ENCODE measurements around the gene PRDX5. TPM values are rescaled to one million over a fixed set of nuclear protein-coding genes. Genes with fewer than 3 reads are reported as not detected.

Gene PRDX5
- total RNA-seq, 2 experiments from 2014 or later, result 103 to 105 TPM

DNA sequence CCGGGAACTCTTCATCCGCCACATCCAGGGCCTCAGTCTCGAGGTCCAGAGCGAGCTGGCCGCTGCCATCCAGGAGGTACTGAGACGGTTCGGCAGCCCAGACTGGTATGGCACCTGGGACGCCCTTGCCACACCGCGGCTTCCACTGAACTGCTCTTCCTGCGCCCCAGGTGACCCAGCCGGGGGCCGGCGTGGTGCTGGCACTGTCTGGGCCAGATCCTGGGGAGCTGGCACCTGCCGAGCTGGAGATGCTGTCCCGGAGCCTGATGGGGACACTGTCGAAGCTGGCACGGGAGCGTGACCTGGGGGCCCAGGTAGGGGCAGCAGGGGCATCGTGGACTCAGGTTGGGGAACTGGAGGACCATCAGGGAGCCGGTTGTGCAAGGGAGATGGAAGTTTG is 23.5 kb downstream of the PRDX5 start:
- CTCF ChIA-PET, result interaction anchor here (0.7 to 8.1 kb wide), 6 partner anchors 9 to 311 kb away, joined by 3 to 75 read pairs (median 8); partner anchors contain the start of genes PRDX5, RPS6KA4 and TRMT112
- H3K4me1 Mint-ChIP-seq (ENCODE audit: low read depth), result peaks cover 36% of the 10 kb centered on the region
- H3K4me3 Mint-ChIP-seq, result peak overlapping the region; percentile 84
- POLR2A ChIA-PET, result interaction anchor here (0.7 to 4.9 kb wide), 8 partner anchors 8 to 792 kb away, joined by 3 to 19 read pairs (median 4); partner anchors contain the start of genes PRDX5 and TRMT112
- no peak overlapping the region for H3K27ac Mint-ChIP-seq
- H3K36me3 Mint-ChIP-seq (ENCODE audit: low read depth), result peaks cover 40% of the 10 kb centered on the region
- ATAC-seq, result no peak
- DNase-seq, result no peak
- H3K9me3 Mint-ChIP-seq, result no peaks in the 10 kb centered on the region
- TF ChIP-seq, protein P1, sequence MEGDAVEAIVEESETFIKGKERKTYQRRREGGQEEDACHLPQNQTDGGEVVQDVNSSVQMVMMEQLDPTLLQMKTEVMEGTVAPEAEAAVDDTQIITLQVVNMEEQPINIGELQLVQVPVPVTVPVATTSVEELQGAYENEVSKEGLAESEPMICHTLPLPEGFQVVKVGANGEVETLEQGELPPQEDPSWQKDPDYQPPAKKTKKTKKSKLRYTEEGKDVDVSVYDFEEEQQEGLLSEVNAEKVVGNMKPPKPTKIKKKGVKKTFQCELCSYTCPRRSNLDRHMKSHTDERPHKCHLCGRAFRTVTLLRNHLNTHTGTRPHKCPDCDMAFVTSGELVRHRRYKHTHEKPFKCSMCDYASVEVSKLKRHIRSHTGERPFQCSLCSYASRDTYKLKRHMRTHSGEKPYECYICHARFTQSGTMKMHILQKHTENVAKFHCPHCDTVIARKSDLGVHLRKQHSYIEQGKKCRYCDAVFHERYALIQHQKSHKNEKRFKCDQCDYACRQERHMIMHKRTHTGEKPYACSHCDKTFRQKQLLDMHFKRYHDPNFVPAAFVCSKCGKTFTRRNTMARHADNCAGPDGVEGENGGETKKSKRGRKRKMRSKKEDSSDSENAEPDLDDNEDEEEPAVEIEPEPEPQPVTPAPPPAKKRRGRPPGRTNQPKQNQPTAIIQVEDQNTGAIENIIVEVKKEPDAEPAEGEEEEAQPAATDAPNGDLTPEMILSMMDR (IDR thresholded peaks at IDR 0.05), result no peak
- H3K27me3 Mint-ChIP-seq, result no peaks in the 10 kb centered on the region
- intact Hi-C loops (cut with micrococcal nuclease), result no loop called here

DNA sequence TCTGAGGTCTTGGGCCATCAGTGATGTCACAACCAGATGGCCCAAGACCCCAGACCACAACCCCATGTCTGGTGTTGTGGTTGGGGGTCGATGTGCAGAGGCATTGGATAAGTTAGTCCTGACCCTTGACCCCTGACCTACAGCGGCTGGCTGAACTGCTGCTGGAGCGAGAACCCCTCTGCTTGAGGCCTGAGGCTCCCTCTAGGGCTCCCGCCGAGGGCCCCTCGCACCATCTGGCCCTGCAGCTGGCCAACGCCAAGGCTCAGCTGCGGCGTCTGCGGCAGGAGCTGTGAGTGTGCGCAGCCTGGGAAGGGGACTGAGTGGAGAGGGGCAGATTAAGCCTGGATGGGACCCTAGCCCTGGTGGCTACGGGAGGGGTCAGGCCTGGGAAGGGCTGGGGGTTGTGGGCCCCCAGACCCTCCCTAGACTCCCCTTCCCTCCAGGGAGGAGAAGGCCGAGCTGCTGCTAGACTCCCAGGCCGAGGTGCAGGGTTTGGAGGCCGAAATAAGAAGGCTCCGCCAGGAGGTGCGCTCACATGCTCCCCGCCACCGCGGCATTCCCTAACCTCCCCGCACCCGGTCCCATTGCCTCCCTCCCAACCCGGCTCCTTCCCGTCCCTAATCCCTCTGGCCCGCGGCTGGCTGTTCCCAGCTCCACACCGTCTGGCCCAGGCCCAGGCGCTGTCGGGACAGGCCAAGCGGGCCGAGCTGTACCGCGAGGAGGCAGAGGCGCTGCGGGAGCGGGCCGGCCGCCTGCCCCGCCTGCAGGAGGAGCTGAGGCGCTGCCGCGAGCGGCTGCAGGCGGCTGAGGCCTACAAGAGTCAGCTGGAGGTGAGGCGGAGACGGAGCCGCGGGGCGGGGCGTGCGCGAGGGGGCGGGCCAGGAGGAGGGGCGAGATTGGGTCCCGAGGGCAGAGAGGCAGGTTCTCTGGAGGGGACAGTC is 24.2 kb downstream of the PRDX5 start:
- peaks cover 42% of the 10 kb centered on the region for H3K36me3 Mint-ChIP-seq (ENCODE audit: low read depth)
- POLR2A ChIA-PET, result interaction anchor here (0.7 to 4.9 kb wide), 8 partner anchors 8 to 792 kb away, joined by 3 to 19 read pairs (median 3); partner anchors contain the start of gene FERMT3
- DNase-seq, result peak; percentile 94
- no peak overlapping the region for H3K27ac Mint-ChIP-seq
- intact Hi-C loops (cut with micrococcal nuclease), result no loop called here
- CTCF ChIA-PET, result interaction anchor here (0.7 to 8.1 kb wide), 9 partner anchors 10 to 341 kb away, joined by 3 to 75 read pairs (median 5); partner anchors contain the start of genes CATSPERZ, PLCB3, PRDX5 and RPS6KA4
- peak; percentile 75 for ATAC-seq
- H3K9me3 Mint-ChIP-seq, result no peaks in the 10 kb centered on the region
- H3K4me1 Mint-ChIP-seq (ENCODE audit: low read depth), result peaks cover 36% of the 10 kb centered on the region
- TF ChIP-seq, protein P1 (IDR thresholded peaks at IDR 0.05), result peak; percentile 44
- no peaks in the 10 kb centered on the region for H3K27me3 Mint-ChIP-seq
- H3K4me3 Mint-ChIP-seq, result peak overlapping the region; percentile 84

DNA sequence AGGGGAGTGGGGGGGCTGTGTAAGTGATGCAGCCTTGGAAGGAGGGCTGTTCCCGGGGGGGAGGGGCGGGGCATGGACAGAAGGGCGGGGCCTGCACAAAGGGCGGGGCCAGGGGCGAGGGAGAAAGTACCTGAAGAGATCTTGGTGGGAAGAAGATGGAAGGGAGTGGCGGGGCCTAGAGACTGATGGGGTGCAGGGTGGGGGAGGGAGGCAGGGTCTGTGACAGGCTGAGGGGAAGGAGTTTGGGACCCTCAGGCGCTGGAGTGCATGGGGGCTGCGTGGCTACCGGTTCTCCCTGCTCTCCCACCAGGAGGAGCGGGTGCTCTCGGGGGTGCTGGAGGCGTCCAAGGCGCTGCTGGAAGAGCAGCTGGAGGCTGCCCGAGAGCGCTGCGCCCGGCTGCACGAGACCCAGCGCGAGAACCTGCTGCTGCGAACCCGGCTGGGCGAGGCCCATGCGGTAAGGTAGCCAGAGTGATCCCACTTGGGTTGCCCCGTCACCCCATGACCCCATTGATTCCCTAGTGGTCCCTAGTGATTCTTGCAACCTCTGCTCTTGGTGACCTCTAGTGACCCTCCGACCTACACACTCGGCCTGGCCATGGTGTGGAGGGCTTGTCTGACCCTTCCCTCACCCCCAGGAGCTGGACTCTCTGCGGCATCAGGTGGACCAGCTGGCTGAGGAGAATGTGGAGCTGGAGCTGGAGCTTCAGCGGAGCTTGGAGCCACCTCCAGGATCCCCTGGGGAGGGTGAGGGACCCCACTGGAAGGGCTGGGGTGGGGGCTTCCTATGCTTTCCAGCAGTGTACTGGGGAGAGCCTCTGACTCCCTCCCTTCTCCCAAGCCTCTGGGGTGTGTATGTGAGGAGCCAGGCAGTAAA is 25.2 kb downstream of the PRDX5 start:
- ChIA-PET CTCF (interaction anchor here (0.7 to 8.1 kb wide), 9 partner anchors 11 to 342 kb away, joined by 3 to 75 read pairs (median 5); partner anchors contain the start of genes CATSPERZ, PLCB3, PRDX5 and RPS6KA4), POLR2A (interaction anchor here (0.9 to 4.9 kb wide), 5 partner anchors 7 to 136 kb away, joined by 3 to 19 read pairs (median 3); partner anchors contain the start of genes FERMT3, PRDX5 and TRMT112)
- TF ChIP-seq, protein P1 (IDR thresholded peaks at IDR 0.05), result no peak
- Mint-ChIP-seq H3K9me3 (no peaks in the 10 kb centered on the region), H3K27ac (no peak overlapping the region), H3K4me1 (ENCODE audit: low read depth) (peaks cover 33% of the 10 kb centered on the region), H3K4me3 (no peak overlapping the region), H3K27me3 (no peaks in the 10 kb centered on the region), H3K36me3 (ENCODE audit: low read depth) (peaks cover 37% of the 10 kb centered on the region)
- no peak for DNase-seq
- no peak for ATAC-seq
- intact Hi-C loops (cut with micrococcal nuclease), result no loop called here

DNA sequence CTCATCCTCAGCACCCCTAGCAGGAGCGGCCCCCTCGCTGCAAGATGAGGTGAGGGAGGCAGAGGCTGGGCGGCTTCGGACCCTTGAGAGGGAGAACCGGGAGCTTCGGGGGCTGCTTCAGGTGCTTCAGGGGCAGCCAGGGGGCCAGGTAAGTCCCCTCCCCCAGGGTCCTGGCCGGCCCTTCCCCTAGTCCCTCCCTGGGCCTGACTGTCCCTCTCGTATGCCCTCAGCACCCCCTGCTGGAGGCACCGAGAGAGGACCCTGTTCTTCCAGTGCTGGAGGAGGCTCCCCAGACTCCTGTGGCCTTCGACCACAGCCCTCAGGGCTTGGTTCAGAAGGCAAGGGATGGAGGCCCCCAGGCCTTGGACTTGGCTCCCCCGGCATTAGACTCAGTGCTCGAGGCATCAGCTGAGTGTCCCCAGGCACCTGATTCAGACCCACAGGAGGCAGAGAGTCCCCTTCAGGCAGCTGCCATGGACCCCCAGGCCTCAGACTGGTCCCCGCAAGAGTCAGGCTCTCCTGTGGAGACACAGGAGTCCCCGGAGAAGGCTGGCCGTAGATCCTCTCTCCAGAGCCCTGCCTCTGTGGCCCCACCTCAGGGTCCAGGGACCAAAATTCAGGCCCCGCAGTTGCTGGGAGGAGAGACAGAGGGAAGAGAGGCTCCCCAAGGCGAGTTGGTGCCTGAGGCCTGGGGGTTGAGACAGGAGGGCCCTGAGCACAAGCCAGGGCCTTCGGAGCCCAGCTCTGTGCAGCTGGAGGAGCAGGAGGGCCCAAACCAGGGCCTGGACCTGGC is 26.0 kb downstream of the PRDX5 start:
- ATAC-seq (no peak), DNase-seq (peak; percentile 35)
- no peaks in the 10 kb centered on the region for H3K9me3 Mint-ChIP-seq
- no peak overlapping the region for H3K4me3 Mint-ChIP-seq
- H3K36me3 Mint-ChIP-seq (ENCODE audit: low read depth), result peaks cover 34% of the 10 kb centered on the region
- POLR2A ChIA-PET, result interaction anchor here (1.7 to 4.9 kb wide), 3 partner anchors 10 to 26 kb away, joined by 5 to 19 read pairs (median 6); partner anchors contain the start of genes PRDX5 and TRMT112
- CTCF ChIA-PET, result interaction anchor here (2.9 to 8.1 kb wide), 2 partner anchors 12 kb away, joined by 10 to 75 read pairs; partner anchors contain the start of gene RPS6KA4
- H3K27ac Mint-ChIP-seq, result no peak overlapping the region
- no peaks in the 10 kb centered on the region for H3K27me3 Mint-ChIP-seq
- intact Hi-C loops (cut with micrococcal nuclease), result no loop called here
- peaks cover 29% of the 10 kb centered on the region for H3K4me1 Mint-ChIP-seq (ENCODE audit: low read depth)
- TF ChIP-seq, protein P1 (IDR thresholded peaks at IDR 0.05), result peak; percentile 17
